CMK (cell line): Measurements from ENCODE around the gene CMC4.

Experiments used
- DNase-seq: peaks from one replicate; pipeline ENCODE4 v3.0.0-alpha.2; 2010; ENCODE audit warnings: low read depth

The CMC4 gene

GRCh38 chrX:155053656-155054055 lies 17.3 kb downstream of the CMC4 start:
- DNase-seq: no peak

GRCh38 chrX:155052738-155053498 lies 18.0 kb downstream of the CMC4 start:
- no peak for DNase-seq

- no peak for DNase-seq
Observed at GRCh38 chrX:155048977-155049619, 21.8 kb downstream of the CMC4 start.

- DNase-seq: no peak
Observed at GRCh38 chrX:155046811-155047528, 24.0 kb downstream of the CMC4 start.

- no peak for DNase-seq
Observed at GRCh38 chrX:155046129-155046810, 24.7 kb downstream of the CMC4 start.

GRCh38 chrX:155035688-155036087 lies 35.2 kb downstream of the CMC4 start:
- DNase-seq: no peak

GRCh38 chrX:155031657-155032056 lies 39.3 kb downstream of the CMC4 start:
- DNase-seq: no peak

- DNase-seq: no peak
Observed at GRCh38 chrX:155028877-155029291, 42.1 kb downstream of the CMC4 start.

- no peak for DNase-seq
Observed at GRCh38 chrX:155028129-155028528, 42.8 kb downstream of the CMC4 start.

- DNase-seq: no peak
Observed at GRCh38 chrX:155027509-155028066, 43.3 kb downstream of the CMC4 start.

- peak; percentile 87 for DNase-seq
Observed at GRCh38 chrX:155026727-155027508, 44.0 kb downstream of the CMC4 start, which contains the start of gene FUNDC2. Gene FUNDC2 (plus strand): TSS chrX:155026844. CDS start chrX:155026939, 95 bp downstream.

GRCh38 chrX:155026420-155026726 lies 44.6 kb downstream of the CMC4 start:
- no peak for DNase-seq

- DNase-seq: no peak
Observed at GRCh38 chrX:155023907-155024833, 46.8 kb downstream of the CMC4 start.

- DNase-seq: no peak
Observed at GRCh38 chrX:155022585-155022984, 48.4 kb downstream of the CMC4 start, which contains the start of gene F8. Gene F8 (minus strand): TSS chrX:155022723. CDS start chrX:155022552, 171 bp downstream.

GRCh38 chrX:155020591-155020990 lies 50.3 kb downstream of the CMC4 start:
- DNase-seq: no peak
